Hematopoietic multipotent progenitor cell (in vitro differentiated cells): ENCODE data around the gene RBSN. TPM values are rescaled to one million over a fixed set of nuclear protein-coding genes. Genes with fewer than 3 reads are reported as not detected.

Experiments used
- DNase-seq, 3 donors: peaks; one replicate each; pipeline ENCODE4 v3.0.0-alpha.2; 2011 to 2015; ENCODE audit warnings: low read depth in 2 of 3, low spot score in 2 of 3
- total RNA-seq: library from RNA; depleted of rRNA; stranded (reverse); fragments of >200 nt; gene quantifications from one replicate; pipeline ENCODE4 v1.2.3, GENCODE V29; 2012

The RBSN gene
- total RNA-seq, 1 donor: 12.4 TPM

GRCh38 chr3:15063656-15064286 is 35.2 kb downstream of the RBSN start:
- no peak for DNase-seq

GRCh38 chr3:15063238-15063637 is 35.7 kb downstream of the RBSN start:
- no peak for DNase-seq

DNA sequence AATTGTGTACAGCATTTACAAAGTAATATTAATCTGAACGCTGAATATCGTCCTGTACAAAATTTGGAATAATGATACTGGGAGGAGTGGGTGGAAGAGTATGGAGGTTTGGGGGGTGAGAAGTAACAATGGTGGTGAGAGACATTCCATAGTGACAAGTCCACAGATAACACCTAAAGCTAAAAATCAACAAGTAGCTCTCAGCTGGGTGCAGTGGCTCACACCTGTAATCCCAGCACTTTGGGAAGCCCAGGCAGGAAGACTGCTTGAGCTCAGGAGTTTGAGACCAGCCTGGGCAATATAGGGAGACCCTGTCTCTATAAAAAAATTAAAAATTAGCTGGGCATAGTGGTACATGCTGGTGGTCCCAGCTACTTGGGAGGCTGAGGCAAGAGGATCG is 38.9 kb downstream of the RBSN start:
- DNase-seq: no peak

DNA sequence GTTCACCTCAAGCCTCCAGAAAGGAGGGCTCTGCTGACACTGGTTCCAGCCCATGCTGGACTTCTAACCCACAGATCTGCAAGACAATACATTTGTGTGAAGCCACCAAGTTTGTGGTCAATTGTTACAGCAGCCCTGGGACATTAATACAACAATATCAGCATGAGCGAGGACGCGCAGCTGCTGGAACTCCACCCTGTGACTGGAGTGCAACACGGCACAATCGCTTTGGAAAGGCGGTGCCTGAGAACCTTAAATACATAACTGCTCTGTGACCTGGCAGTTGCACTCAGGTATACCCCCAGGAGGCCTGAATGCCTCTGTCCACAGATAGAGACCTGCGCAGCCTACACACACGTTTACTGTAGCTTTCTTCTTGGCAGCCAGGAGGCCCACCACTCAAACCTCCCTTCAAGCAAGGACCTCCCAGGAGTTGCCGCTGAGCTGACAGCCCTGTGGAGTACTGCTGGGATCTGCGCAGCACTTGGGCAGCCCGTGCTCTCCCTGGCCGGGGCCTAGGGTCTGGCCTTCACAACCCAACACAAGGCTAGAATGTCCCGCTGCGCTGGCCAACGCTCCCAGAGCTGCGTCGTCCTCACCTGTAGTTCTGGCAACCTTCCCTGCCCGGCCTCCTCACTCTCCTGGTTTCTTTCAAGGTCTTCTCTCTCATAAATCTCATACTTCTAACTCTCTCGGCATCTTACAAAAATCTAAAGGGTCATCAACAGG is 42.1 kb downstream of the RBSN start:
- DNase-seq: no peak

DNA sequence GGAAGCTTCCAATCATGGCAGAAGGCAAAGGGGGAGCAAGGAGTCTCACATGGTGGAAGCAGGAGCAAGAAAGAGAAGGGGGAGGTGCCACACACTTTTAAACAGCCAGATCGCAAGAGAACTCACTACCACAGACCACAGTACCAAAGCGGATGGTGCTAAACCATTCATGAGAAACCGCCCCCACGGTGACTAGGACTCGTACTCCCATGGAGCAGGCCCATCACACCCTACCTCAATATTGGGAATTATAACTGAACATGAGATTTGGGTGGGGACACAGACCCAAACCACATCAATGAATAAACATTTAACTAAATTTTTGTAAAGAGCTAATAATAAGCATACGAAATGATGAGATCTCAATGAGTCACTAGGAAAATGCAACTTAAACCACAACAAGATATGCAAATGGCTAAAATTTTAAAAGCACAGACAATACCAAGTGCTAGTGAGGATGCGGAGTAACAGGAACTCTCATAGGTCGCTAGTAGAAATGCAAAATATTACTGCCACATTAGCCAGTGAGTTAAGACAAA is 43.9 kb downstream of the RBSN start:
- DNase-seq: no peak

DNA sequence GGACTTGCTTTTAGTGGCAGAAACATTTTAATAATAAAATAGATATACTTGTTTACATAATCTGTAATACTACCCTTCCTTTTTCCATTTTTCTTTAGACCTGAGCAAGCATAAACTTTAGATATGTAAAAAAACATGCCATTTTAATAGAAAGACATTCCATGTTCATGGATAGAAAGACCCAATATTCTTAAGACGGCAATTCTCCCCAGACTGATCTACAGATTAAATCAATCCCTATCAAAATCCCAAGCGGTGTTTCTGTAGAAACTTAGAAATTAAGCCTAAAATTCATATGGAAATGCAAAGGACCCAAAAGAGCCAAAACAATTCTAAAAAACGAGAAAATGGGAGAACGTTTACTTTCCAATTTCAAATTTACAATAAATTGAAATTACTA is 45.4 kb downstream of the RBSN start:
- DNase-seq: no peak

DNA sequence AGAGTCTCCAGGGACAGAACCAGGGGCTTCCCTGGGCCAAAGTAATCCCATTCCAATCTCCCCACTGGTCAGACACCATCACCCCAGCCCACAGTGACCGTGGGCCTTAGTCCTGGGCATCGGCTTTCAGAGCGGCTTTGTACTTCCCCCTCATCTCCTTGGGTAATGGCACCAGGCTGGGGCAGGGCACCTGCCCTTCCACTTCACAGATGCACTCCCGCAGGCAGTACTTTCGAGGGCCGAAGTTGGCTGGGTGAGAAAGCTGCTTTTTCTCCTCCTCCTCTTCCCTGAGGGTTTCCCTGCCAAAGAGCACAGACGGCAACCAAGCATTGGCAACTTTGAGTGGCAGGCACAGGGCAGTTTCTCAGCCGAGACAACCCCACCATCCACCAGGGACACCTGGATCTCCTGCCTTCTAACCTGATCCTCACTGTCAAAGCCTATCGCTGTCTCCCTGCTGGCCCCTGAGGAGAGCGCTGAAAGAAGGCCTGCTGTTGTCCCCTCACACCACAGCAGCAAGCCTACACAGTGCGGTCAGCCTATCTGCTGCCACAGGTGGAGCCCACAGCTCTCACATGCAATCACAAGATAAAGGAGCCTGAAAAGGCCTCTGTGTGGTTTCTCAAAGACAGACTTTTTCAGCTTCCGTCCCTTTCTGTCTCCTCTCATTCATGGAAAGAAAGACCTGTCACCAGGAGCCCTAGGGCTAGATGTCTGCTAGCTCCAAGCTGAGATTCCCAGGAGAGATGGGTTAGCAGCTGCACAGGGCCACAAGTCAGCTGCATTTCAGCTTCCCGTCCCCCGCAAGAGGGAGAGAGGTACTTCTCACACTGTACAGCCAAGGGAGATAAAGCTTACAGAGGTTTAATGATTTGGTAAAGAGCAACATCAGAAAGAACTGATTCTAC is 46.4 kb downstream of the RBSN start:
- DNase-seq: peak in 2 of 3 donors; percentile 17 to 26

DNA sequence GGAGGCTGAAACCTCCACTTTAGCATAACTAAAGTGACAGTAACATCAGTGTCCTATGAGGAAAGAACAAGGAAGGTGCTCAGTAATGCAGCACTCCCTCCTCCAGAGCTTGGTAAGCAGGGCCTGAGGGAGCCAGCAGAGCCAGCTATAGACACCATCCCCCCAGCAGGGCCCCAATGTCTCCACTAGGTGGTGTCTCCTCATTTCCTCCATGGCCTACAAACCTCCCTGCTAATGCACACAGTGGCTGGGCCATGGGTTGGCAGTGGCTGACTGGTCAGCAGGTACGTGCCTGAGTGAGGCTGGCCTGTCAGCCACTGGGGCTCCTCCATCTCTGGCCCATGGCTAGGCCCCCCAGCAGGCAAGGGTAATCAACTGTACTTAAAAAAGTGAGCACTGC is 47.4 kb downstream of the RBSN start:
- peak in 2 of 3 donors; percentile 43 to 58 for DNase-seq

DNA sequence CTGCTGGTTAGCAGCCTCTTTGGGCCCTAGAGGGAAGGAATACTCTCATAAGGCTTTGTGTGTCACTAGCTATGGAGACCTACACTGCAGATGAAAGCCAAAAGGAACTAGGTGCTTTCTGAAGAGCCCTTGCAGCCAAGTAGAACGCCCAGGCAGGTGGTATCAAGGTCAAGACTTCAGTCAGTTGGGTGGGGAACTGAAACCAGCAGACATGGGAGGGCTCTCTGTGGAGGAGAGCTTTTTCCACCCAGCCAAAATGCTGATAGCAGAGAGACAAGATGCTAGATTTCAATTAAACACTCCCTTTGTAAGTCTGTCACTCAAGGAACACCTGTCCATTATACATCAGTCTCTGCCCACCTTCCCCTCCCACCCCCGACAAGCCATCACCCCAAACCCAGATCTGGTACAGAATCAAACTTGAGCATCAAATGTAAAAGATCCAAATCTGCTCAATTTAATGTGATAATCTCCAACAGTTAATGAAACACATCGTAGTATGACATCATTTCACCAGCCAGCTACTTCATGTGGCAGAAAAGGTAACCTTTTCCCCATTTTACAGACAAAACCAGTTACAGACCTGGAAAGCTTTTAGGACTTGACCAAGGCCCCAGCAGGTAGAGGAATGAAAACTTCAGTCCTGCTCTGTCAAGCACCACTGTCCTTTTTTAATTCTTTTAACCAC is 48.4 kb downstream of the RBSN start:
- DNase-seq: no peak

GRCh38 chr3:15049584-15049983 is 49.4 kb downstream of the RBSN start:
- DNase-seq: no peak

- DNase-seq: no peak
Measured at GRCh38 chr3:15045667-15046066, 53.3 kb downstream of the RBSN start.

DNA sequence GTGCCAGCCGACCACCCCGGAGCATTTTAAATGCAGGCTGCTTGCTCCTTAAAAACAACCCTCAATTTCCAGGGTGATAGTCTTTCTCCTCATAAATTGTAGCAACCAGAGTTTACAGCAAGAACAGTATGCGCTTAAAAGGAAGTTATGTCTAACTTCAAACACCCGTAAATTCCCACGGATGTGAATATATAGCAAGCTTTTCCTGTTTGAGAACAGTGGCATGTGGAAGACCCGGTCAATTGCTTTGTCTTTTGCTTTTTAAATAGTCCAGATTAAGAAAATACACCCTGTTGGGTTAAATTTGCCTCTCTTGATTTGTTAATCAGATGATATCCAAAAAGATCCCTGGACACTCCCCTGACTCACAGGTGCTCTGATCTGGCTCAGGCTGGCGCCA is 54.6 kb downstream of the RBSN start:
- no peak for DNase-seq

DNA sequence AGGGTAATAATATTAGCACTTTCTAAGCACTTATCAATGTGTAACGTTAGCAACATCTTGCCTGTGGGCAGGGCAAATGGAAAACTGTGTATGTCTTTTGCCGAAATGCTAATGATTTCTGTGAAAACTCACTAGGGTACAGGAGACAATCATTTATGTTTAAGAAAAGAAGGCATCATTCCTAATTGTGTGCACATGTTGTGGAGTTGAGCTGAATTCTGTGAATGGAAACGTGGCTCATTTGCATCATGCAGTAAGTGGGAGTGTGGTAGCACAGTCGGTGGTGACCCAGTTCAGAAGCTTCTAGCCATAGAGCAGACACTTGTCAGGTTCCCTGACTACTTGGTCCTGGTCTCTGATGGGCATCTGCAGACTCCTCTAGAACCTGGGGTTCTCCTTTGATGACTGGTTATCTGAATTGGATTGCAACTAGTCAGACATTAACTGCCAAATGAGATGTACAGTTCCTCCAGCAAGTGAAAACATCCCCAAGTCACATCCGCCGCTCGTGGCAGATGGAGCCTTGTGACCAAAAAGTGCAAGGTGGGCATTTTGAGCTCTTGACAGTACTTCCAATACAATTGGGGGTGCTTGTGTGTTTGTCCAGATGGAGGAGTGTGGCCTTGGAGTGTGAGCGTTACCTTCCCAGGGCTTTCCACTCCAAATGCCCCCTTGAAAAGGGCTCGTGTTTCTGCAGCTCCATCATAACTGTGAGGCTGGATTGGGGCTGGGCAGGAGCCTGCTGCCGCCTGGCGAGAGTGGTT is 55.4 kb downstream of the RBSN start:
- no peak for DNase-seq

GRCh38 chr3:15042936-15043335 is 56.0 kb downstream of the RBSN start:
- DNase-seq: no peak

GRCh38 chr3:15041950-15042349 is 57.0 kb downstream of the RBSN start:
- no peak for DNase-seq

GRCh38 chr3:15040844-15041243 is 58.1 kb downstream of the RBSN start:
- no peak for DNase-seq

DNA sequence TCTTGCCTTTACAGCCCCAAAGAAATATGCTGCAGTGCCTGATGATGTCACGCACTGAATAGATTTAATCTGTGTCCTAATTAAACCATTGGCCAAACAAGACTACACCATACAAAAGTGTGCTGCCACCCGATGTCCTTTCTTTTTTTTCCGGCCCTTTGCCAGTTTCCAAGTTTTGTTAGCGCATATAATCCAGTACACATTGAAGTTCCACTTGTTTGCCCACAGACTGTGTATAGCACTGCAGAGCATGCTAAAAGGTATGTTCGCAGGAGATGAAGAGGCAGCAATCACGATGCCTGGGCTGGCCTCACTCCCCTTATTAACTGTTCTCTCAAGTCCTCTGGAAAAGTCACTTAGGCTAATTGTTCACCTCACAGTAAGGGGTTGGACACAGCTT is 60.6 kb downstream of the RBSN start:
- no peak for DNase-seq

- DNase-seq: no peak
Measured at GRCh38 chr3:15033103-15033502, 65.8 kb downstream of the RBSN start.

DNA sequence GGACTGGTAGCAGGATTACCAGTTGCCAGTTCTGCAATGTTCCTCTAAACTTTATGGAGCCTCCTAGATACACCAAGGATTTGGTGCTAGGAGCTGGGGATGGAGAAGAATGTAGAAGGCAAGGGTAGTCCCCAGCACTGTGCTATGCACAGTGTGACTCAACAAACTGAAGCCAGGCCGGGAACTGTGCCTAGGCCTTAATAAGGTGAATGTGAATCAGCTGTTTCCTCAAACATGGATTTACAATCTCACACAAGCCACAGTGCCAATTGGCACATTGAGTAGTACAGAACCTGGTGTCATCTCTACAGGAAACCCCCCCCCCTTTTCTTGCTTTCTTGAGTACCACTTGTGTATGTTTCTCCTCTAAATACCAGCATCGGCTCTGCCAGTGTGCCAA is 66.3 kb downstream of the RBSN start:
- DNase-seq: no peak

- no peak for DNase-seq
Measured at GRCh38 chr3:15029625-15030024, 69.3 kb downstream of the RBSN start.
